WTC11 (cell line): ENCODE data around the gene SLIT3. TPM values are rescaled to one million over a fixed set of nuclear protein-coding genes. Genes with fewer than 3 reads are reported as not detected.

ENCODE experiments used
- ATAC-seq: fragments of 200-7000 bp; cut with Tn5 transposase; 2 replicates; pipeline ENCODE4 v1.10.0; 2021; ENCODE audit warnings: mild to moderate bottlenecking, moderate library complexity
- CTCF ChIA-PET: fragments of 300-600 bp; sonication (Branson Sonifier 250); formaldehyde crosslinking; loops from one replicate; lab custom pipeline; 2021; ENCODE audit warnings: antibody characterized with exemption; lab: Charles Lee
- POLR2A ChIA-PET: fragments of 350-600 bp; sonication (Branson Sonifier 250); formaldehyde crosslinking; loops from one replicate; lab custom pipeline; 2021; ENCODE audit warnings: antibody characterized with exemption; lab: Charles Lee
- DNase-seq: peaks from one replicate; pipeline ENCODE4 v3.0.0; 2021; ENCODE audit warnings: low spot score
- H3K27ac Mint-ChIP-seq: 2 replicates; pipeline ENCODE4 v1.8.0; 2021; ENCODE audit warnings: mixed read lengths
- H3K27me3 Mint-ChIP-seq: 2 replicates; pipeline ENCODE4 v1.8.0; 2021; ENCODE audit warnings: low read depth, mild to moderate bottlenecking, moderate library complexity, mixed read lengths
- H3K36me3 Mint-ChIP-seq: 2 replicates; pipeline ENCODE4 v1.8.0; 2021; ENCODE audit warnings: mixed read lengths
- H3K4me1 Mint-ChIP-seq: 2 replicates; pipeline ENCODE4 v1.8.0; 2022; ENCODE audit warnings: mixed read lengths
- H3K4me3 Mint-ChIP-seq: 2 replicates; pipeline ENCODE4 v1.8.0; 2021; ENCODE audit warnings: mild to moderate bottlenecking, moderate library complexity, mixed read lengths
- H3K9me3 Mint-ChIP-seq: 2 replicates; pipeline ENCODE4 v1.8.0; 2021; ENCODE audit warnings: mixed read lengths
- ATF1 ChIP-seq: sonication (generic); formaldehyde crosslinking; IDR thresholded peaks from 2 replicates; pipeline ENCODE4 v1.8.1; 2023; ENCODE audit warnings: mild to moderate bottlenecking, moderate library complexity, missing genetic modification reagents
- ESRRA ChIP-seq: sonication (generic); formaldehyde crosslinking; IDR thresholded peaks from 2 replicates; pipeline ENCODE4 v1.8.1; 2022; ENCODE audit warnings: mild to moderate bottlenecking, missing genetic modification reagents, borderline replicate concordance
- FOXJ3 ChIP-seq: sonication (generic); formaldehyde crosslinking; IDR thresholded peaks from 2 replicates; pipeline ENCODE4 v1.9.0; 2021; ENCODE audit warnings: missing genetic modification reagents, mild to moderate bottlenecking, borderline replicate concordance
- FOXP1 ChIP-seq: sonication (generic); formaldehyde crosslinking; IDR thresholded peaks from 2 replicates; pipeline ENCODE4 v1.8.0; 2022; ENCODE audit warnings: missing genetic modification reagents, mild to moderate bottlenecking, moderate library complexity, borderline replicate concordance
- NR2C2 ChIP-seq: sonication (generic); formaldehyde crosslinking; IDR thresholded peaks from 2 replicates; pipeline ENCODE4 v1.8.0; 2022; ENCODE audit warnings: mild to moderate bottlenecking, missing genetic modification reagents
- SMAD4 ChIP-seq: sonication (generic); formaldehyde crosslinking; IDR thresholded peaks from 2 replicates; pipeline ENCODE4 v1.8.0; 2022; ENCODE audit warnings: mild to moderate bottlenecking, missing genetic modification reagents
- ZNF232 ChIP-seq: sonication (generic); formaldehyde crosslinking; IDR thresholded peaks from 2 replicates; pipeline ENCODE4 v1.8.0; 2022; ENCODE audit warnings: mild to moderate bottlenecking, missing genetic modification reagents
- ZNF263 ChIP-seq: sonication (generic); formaldehyde crosslinking; IDR thresholded peaks from 2 replicates; pipeline ENCODE4 v1.8.1; 2022; ENCODE audit warnings: low read depth, mild to moderate bottlenecking, moderate library complexity, missing genetic modification reagents
- ZNF423 ChIP-seq: fragments of 250-450 bp; sonication (Bioruptor Pico); IDR thresholded peaks from 2 replicates; pipeline ENCODE4 v2.1.2; 2022; ENCODE audit warnings: mild to moderate bottlenecking, moderate library complexity
- total RNA-seq: library from RNA; stranded (reverse); gene quantifications from 3 replicates; pipeline ENCODE4 v1.2.3, GENCODE V29; 2021
- TF ChIP-seq, protein P1 (sequence below): fragments of 250-450 bp; sonication (Bioruptor Pico); IDR thresholded peaks from 2 replicates; pipeline ENCODE4 v1.9.0; 2021; ENCODE audit warnings: moderate library complexity, mild to moderate bottlenecking, inconsistent platforms, borderline replicate concordance
- TF ChIP-seq, protein P2 (sequence below): sonication (generic); formaldehyde crosslinking; IDR thresholded peaks from 2 replicates; pipeline ENCODE4 v1.8.0; 2022; ENCODE audit warnings: missing genetic modification reagents
- TF ChIP-seq, protein P3 (sequence below): sonication (generic); formaldehyde crosslinking; IDR thresholded peaks from 2 replicates; pipeline ENCODE4 v1.8.0; 2023; ENCODE audit warnings: missing genetic modification reagents, mild to moderate bottlenecking, borderline replicate concordance
- TF ChIP-seq, protein P4 (sequence below): fragments of 250-450 bp; sonication (Bioruptor Pico); IDR thresholded peaks from 2 replicates; pipeline ENCODE4 v1.8.0; 2021; ENCODE audit warnings: mild to moderate bottlenecking
- TF ChIP-seq, protein P5 (sequence below): fragments of 250-450 bp; sonication (Bioruptor Pico); IDR thresholded peaks from 2 replicates; pipeline ENCODE4 v1.9.0; 2021; ENCODE audit warnings: mild to moderate bottlenecking

Gene SLIT3
- total RNA-seq, 1 experiment from 2014 or later, result 1.9 TPM

DNA sequence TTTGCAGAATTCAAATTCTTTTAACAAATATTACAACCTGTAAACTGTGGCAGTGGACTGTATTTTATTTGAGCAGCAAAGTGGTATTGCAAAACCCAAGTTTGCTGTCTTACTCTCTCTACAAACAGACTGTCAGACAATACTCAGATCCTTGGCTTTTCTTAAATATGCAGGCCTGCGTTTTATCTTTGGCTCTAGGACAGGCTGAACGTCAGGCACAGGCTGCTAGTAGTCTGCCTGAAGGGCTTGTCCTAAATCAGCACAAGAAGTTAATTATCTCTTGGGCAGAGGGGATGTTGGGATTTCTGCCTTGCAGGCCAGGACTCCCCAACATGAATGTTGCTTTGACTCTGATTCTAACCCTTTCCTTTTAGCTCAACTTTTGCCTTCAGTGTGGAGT is 147.5 kb downstream of the SLIT3 start:
- Mint-ChIP-seq H3K27me3 (peaks cover 2% of the 10 kb centered on the region; the same call in 1 of the 2 replicates), H3K4me1 (peaks cover 52% of the 10 kb centered on the region), H3K36me3 (peaks cover 12% of the 10 kb centered on the region), H3K9me3 (peaks cover 17% of the 10 kb centered on the region), H3K27ac (no peak overlapping the region), H3K4me3 (no peak overlapping the region)
- DNase-seq, result no peak
- no peak for ATAC-seq
- ChIA-PET CTCF (interaction anchor here (0.6 kb wide), 1 partner anchor 313 kb away, joined by 3 read pairs; no protein-coding TSS in a partner anchor), POLR2A (no interaction called here)
- TF ChIP-seq ZNF232 (no peak), ZNF263 (CRISPR knock-in tag) (no peak), NR2C2 (CRISPR knock-in tag) (no peak), ESRRA (no peak)

DNA sequence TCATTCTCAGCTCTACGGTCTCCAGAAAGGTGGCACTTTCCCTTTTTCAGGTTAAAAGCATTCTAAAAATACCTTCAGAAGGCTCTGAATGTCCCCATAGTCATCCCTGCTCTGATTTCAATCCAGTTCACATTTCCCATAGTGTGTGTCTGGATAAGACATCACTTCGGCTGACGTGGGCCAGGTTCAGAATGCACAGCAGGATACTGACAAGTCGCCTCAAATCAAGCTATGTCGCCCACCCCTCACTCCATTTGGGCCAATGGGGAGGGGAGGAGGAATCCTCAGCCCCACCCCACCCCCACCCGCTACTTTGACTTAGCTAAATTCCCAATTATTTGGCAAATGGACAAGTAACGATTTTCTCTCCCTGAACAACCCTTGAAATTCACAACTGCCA is 148.0 kb downstream of the SLIT3 start:
- Mint-ChIP-seq H3K4me1 (peaks cover 52% of the 10 kb centered on the region), H3K4me3 (no peak overlapping the region), H3K9me3 (peaks cover 12% of the 10 kb centered on the region), H3K27ac (no peak overlapping the region), H3K27me3 (no peaks in the 10 kb centered on the region)
- POLR2A ChIA-PET, result no interaction called here
- no peak for DNase-seq
- no peak for ATAC-seq
- no peak for TF ChIP-seq FOXP1 (CRISPR knock-in tag)
- TF ChIP-seq, protein P1, sequence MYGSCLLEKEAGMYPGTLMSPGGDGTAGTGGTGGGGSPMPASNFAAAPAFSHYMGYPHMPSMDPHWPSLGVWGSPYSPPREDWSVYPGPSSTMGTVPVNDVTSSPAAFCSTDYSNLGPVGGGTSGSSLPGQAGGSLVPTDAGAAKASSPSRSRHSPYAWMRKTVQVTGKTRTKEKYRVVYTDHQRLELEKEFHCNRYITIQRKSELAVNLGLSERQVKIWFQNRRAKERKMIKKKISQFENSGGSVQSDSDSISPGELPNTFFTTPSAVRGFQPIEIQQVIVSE (CRISPR knock-in tag), result no peak
- TF ChIP-seq, protein P2, sequence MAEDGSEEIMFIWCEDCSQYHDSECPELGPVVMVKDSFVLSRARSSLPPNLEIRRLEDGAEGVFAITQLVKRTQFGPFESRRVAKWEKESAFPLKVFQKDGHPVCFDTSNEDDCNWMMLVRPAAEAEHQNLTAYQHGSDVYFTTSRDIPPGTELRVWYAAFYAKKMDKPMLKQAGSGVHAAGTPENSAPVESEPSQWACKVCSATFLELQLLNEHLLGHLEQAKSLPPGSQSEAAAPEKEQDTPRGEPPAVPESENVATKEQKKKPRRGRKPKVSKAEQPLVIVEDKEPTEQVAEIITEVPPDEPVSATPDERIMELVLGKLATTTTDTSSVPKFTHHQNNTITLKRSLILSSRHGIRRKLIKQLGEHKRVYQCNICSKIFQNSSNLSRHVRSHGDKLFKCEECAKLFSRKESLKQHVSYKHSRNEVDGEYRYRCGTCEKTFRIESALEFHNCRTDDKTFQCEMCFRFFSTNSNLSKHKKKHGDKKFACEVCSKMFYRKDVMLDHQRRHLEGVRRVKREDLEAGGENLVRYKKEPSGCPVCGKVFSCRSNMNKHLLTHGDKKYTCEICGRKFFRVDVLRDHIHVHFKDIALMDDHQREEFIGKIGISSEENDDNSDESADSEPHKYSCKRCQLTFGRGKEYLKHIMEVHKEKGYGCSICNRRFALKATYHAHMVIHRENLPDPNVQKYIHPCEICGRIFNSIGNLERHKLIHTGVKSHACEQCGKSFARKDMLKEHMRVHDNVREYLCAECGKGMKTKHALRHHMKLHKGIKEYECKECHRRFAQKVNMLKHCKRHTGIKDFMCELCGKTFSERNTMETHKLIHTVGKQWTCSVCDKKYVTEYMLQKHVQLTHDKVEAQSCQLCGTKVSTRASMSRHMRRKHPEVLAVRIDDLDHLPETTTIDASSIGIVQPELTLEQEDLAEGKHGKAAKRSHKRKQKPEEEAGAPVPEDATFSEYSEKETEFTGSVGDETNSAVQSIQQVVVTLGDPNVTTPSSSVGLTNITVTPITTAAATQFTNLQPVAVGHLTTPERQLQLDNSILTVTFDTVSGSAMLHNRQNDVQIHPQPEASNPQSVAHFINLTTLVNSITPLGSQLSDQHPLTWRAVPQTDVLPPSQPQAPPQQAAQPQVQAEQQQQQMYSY (CRISPR knock-in tag), result no peak
- TF ChIP-seq, protein P3, sequence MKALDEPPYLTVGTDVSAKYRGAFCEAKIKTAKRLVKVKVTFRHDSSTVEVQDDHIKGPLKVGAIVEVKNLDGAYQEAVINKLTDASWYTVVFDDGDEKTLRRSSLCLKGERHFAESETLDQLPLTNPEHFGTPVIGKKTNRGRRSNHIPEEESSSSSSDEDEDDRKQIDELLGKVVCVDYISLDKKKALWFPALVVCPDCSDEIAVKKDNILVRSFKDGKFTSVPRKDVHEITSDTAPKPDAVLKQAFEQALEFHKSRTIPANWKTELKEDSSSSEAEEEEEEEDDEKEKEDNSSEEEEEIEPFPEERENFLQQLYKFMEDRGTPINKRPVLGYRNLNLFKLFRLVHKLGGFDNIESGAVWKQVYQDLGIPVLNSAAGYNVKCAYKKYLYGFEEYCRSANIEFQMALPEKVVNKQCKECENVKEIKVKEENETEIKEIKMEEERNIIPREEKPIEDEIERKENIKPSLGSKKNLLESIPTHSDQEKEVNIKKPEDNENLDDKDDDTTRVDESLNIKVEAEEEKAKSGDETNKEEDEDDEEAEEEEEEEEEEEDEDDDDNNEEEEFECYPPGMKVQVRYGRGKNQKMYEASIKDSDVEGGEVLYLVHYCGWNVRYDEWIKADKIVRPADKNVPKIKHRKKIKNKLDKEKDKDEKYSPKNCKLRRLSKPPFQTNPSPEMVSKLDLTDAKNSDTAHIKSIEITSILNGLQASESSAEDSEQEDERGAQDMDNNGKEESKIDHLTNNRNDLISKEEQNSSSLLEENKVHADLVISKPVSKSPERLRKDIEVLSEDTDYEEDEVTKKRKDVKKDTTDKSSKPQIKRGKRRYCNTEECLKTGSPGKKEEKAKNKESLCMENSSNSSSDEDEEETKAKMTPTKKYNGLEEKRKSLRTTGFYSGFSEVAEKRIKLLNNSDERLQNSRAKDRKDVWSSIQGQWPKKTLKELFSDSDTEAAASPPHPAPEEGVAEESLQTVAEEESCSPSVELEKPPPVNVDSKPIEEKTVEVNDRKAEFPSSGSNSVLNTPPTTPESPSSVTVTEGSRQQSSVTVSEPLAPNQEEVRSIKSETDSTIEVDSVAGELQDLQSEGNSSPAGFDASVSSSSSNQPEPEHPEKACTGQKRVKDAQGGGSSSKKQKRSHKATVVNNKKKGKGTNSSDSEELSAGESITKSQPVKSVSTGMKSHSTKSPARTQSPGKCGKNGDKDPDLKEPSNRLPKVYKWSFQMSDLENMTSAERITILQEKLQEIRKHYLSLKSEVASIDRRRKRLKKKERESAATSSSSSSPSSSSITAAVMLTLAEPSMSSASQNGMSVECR (CRISPR knock-in tag), result no peak
- TF ChIP-seq, protein P4, sequence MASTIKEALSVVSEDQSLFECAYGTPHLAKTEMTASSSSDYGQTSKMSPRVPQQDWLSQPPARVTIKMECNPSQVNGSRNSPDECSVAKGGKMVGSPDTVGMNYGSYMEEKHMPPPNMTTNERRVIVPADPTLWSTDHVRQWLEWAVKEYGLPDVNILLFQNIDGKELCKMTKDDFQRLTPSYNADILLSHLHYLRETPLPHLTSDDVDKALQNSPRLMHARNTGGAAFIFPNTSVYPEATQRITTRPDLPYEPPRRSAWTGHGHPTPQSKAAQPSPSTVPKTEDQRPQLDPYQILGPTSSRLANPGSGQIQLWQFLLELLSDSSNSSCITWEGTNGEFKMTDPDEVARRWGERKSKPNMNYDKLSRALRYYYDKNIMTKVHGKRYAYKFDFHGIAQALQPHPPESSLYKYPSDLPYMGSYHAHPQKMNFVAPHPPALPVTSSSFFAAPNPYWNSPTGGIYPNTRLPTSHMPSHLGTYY (CRISPR knock-in tag), result no peak
- TF ChIP-seq, protein P5, sequence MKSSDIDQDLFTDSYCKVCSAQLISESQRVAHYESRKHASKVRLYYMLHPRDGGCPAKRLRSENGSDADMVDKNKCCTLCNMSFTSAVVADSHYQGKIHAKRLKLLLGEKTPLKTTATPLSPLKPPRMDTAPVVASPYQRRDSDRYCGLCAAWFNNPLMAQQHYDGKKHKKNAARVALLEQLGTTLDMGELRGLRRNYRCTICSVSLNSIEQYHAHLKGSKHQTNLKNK (CRISPR knock-in tag), result no peak
- TF ChIP-seq ZNF423 (CRISPR knock-in tag), result no peak
- no peak for TF ChIP-seq SMAD4 (CRISPR knock-in tag)
- no peak for TF ChIP-seq FOXJ3
- TF ChIP-seq ATF1, result no peak
- TF ChIP-seq, all 79 proteins: peak for 0
- CTCF ChIA-PET, result no interaction called here
- H3K36me3 Mint-ChIP-seq, result peaks cover 7% of the 10 kb centered on the region
